ENCODE results near the gene PFDN1. TPM values are rescaled to one million over a fixed set of nuclear protein-coding genes. Genes with fewer than 3 reads are reported as not detected.

The PFDN1 gene
- total RNA-seq, 1 experiment from 2014 or later = 48.9 TPM

GRCh38 chr5:140328036-140328764 is 25.3 kb upstream of the PFDN1 start:
- Histone ChIP-seq H3K9ac (ENCODE audit: low read length) (no peak overlapping the region), H3K9me3 (ENCODE audit: control insufficient read depth in 1 of 2, insufficient read depth in 1 of 2, low read depth in 1 of 2, low read length in 2 of 2) (no peaks in the 10 kb centered on the region), H3K27me3 (ENCODE audit: insufficient read depth, low read length) (no peaks in the 10 kb centered on the region), H3K27ac (ENCODE audit: low read depth, low read length) (no peak overlapping the region), H3K4me1 (ENCODE audit: control insufficient read depth in 1 of 2, insufficient read depth in 2 of 2, low read length in 2 of 2) (peaks cover 9 to 17% of the 10 kb centered on the region in 2 experiments), H3K36me3 (ENCODE audit: control insufficient read depth in 1 of 2, insufficient read depth in 2 of 2, low read length in 2 of 2) (peaks cover 0 to 6% of the 10 kb centered on the region in 2 experiments; a peak in 1 of 4 replicates), H3K4me2 (ENCODE audit: low read length) (no peak overlapping the region), H3K79me2 (ENCODE audit: insufficient read depth, low read length) (no peaks in the 10 kb centered on the region), H4K20me1 (ENCODE audit: insufficient read depth) (no peaks in the 10 kb centered on the region), H2AFZ (ENCODE audit: low read depth, low read length, poor library complexity, severe bottlenecking) (no peak overlapping the region), H3K9me2 (ENCODE audit: insufficient read depth) (no peaks in the 10 kb centered on the region), H3K4me3 (replicated peaks in 1 of 2; ENCODE audit: low read depth in 1 of 2, low read length in 2 of 2) (no peak overlapping the region)
- ATAC-seq = no peak
- CTCF ChIA-PET = interaction anchor here (1.2 to 1.5 kb wide), 2 partner anchors 18 to 84 kb away, joined by 4 to 5 read pairs; partner anchors contain the start of gene HBEGF
- TF ChIP-seq FOSL1 (IDR thresholded peaks at IDR 0.05; ENCODE audit: low read depth) (no peak), YY1 (IDR thresholded peaks at IDR 0.05; ENCODE audit: extremely low read depth, insufficient replicate concordance, low read depth, low read length) (no peak), ELF1 (IDR thresholded peaks at IDR 0.05; ENCODE audit: borderline replicate concordance, low read depth) (no peak), ZNF274 (IDR thresholded peaks at IDR 0.05; ENCODE audit: low read depth, low read length) (no peak), EZH2phosphoT487 (IDR thresholded peaks at IDR 0.05; ENCODE audit: borderline replicate concordance) (no peak)
- TF ChIP-seq, protein P1, sequence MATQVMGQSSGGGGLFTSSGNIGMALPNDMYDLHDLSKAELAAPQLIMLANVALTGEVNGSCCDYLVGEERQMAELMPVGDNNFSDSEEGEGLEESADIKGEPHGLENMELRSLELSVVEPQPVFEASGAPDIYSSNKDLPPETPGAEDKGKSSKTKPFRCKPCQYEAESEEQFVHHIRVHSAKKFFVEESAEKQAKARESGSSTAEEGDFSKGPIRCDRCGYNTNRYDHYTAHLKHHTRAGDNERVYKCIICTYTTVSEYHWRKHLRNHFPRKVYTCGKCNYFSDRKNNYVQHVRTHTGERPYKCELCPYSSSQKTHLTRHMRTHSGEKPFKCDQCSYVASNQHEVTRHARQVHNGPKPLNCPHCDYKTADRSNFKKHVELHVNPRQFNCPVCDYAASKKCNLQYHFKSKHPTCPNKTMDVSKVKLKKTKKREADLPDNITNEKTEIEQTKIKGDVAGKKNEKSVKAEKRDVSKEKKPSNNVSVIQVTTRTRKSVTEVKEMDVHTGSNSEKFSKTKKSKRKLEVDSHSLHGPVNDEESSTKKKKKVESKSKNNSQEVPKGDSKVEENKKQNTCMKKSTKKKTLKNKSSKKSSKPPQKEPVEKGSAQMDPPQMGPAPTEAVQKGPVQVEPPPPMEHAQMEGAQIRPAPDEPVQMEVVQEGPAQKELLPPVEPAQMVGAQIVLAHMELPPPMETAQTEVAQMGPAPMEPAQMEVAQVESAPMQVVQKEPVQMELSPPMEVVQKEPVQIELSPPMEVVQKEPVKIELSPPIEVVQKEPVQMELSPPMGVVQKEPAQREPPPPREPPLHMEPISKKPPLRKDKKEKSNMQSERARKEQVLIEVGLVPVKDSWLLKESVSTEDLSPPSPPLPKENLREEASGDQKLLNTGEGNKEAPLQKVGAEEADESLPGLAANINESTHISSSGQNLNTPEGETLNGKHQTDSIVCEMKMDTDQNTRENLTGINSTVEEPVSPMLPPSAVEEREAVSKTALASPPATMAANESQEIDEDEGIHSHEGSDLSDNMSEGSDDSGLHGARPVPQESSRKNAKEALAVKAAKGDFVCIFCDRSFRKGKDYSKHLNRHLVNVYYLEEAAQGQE (IDR thresholded peaks at IDR 0.05; ENCODE audit: low read depth) = no peak
- TF ChIP-seq, protein P2, sequence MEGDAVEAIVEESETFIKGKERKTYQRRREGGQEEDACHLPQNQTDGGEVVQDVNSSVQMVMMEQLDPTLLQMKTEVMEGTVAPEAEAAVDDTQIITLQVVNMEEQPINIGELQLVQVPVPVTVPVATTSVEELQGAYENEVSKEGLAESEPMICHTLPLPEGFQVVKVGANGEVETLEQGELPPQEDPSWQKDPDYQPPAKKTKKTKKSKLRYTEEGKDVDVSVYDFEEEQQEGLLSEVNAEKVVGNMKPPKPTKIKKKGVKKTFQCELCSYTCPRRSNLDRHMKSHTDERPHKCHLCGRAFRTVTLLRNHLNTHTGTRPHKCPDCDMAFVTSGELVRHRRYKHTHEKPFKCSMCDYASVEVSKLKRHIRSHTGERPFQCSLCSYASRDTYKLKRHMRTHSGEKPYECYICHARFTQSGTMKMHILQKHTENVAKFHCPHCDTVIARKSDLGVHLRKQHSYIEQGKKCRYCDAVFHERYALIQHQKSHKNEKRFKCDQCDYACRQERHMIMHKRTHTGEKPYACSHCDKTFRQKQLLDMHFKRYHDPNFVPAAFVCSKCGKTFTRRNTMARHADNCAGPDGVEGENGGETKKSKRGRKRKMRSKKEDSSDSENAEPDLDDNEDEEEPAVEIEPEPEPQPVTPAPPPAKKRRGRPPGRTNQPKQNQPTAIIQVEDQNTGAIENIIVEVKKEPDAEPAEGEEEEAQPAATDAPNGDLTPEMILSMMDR (IDR thresholded peaks at IDR 0.05 in 2 of 3, conservative IDR thresholded peaks at IDR 0.05 in 1 of 3; ENCODE audit: borderline replicate concordance in 1 of 3, insufficient read depth in 1 of 3, low read depth in 2 of 3, low read length in 2 of 3) = no peak
- RAD21 ChIA-PET (ENCODE audit: low non-redundant PET in 1 of 2, low total read pairs in 2 of 2, uncharacterized antibody in 2 of 2, unreplicated experiment in 2 of 2) = no interaction called here
- intact Hi-C loops (cut with micrococcal nuclease) = no loop called here
- POLR2A ChIA-PET = interaction anchor here (4.6 kb wide), 1 partner anchor 18 kb away, joined by 20 read pairs; the partner anchor contains the start of gene HBEGF
- no TSS peak for BruUV-seq (replicated peaks)
- no peak for DNase-seq (ENCODE audit: low read depth, low spot score)
